Stimulated activated CD4-positive, alpha-beta T cell treated with anti-CD3 and anti-CD28 coated beads, Interleukin-12 subunit alpha, Interleukin-12 subunit beta, amount 100 ng/mL, for 4 hours (primary cell): Measurements from ENCODE around the gene KCTD21.
A peak's percentile ranks its signal among the peaks of the same experiment; 100 is the strongest.

Source experiments
- DNase-seq: peaks from one replicate; pipeline ENCODE4 v3.0.0-alpha.2; 2020

The KCTD21 gene

DNA sequence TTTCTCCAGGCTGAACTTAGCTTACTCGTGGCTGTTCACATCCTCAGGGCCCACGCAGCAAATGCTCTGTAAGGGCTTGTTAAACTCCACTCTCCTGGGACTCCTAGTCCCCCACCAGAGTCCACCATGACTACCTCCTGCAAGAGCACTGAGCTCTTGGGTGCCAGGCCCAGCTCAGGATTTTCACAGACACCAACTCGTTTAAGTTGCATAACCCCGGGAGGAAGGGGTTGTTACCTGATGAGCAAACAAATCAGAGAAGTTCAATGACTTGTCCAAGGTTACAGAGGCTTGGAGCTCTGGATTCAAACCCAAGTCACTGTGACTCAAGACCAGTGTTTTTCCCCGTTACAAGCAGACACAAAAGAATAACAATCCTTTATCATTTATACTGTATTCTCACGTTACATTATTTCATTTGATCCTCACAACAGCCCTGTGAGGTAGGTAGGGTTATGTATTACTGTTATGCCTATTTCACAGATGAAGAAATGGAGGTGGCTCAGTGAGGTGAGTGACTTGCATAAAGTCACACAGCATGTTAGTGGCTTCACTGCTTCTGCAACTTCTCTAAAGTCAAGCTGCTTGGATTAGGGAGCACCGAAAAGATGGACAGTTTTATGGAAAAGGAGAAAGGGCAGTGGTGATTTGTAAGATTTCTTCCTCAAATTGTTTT, 17.4 kb downstream of the KCTD21 start:
- DNase-seq = no peak

DNA sequence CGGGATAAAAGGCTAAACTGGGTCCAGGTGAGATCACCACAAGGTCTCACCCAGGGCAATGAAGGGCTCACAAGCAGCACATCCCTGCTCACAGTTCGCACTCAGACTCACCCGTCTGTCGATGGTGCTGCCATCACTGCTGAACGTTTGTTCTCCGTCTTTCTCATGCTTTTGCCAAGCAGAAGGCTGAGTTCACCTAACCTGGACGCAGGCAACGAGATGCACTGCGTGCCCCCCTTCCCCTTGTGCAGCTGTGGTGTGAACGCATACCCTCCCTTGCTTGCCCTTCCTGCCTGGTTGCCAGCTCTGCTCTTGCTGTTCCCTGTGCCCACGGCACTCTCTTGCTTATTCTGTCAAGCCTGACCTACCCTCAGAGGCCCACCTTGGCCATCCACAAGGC, 18.0 kb downstream of the KCTD21 start:
- DNase-seq = no peak

GRCh38 chr11:78168539-78169477, 19.6 kb downstream of the KCTD21 start:
- DNase-seq = no peak

- no peak for DNase-seq
These were observed 21.5 kb downstream of the KCTD21 start for GRCh38 chr11:78166855-78167469.

DNA sequence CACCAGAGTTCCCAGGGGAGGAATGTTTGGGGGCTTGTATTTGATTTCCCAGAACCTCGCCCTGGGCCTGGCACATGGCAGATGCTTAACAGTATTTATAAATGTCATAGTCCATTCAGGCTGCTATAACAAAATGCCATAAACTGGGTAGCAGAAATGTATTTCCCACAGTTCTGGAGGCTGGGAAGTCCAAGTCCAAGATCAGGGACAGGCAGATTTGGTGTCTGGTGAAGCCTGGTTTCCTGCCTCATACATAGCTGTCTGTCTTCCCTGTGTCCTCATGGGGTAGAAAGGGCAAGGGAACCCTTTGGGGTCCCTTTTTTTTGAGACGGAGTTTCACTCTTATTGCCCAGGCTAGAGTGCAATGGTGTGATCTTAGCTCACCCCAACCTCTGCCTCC, 24.0 kb downstream of the KCTD21 start:
- no peak for DNase-seq

GRCh38 chr11:78163828-78164227, 24.6 kb downstream of the KCTD21 start:
- no peak for DNase-seq

DNA sequence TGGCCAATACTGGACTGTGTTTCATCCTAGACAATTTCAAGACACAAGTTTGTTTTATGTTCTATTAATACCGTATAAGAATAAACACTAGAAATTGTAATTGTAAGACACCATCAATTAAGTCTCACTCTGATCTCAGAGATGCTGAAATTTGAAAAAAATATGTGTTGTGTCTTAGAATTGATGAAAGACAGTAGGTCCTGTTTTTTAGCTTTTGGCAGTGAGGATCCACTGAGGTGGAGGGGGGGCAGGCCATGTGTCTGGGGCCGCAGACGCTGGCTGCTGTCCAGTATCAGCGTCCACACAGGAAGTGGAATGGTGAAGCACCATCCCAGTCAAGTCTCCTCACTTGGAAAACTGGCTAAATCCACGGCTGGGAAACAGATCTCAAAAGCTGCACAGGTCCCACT, 26.5 kb downstream of the KCTD21 start:
- DNase-seq = no peak

GRCh38 chr11:78161346-78161745, 27.1 kb downstream of the KCTD21 start:
- no peak for DNase-seq

DNA sequence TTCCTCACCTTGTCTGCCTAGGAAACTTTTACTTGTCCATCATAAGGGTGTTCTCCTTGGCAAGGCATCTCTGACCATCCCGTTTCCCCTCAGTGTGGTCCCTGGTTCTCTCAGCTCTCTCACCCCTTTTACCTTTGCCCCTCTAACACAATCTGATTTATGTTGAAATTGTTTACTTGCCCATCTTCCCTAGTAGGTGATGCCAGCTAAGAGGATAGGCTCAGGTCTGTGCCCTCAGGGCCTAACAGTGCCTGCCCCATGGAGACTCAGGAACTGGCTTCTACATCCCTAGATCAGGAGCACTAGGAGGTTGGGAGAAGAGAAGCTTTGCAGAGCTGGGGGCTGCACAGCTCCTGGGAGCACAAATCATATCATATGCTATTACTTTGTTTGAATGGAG, 27.9 kb downstream of the KCTD21 start:
- no peak for DNase-seq

DNA sequence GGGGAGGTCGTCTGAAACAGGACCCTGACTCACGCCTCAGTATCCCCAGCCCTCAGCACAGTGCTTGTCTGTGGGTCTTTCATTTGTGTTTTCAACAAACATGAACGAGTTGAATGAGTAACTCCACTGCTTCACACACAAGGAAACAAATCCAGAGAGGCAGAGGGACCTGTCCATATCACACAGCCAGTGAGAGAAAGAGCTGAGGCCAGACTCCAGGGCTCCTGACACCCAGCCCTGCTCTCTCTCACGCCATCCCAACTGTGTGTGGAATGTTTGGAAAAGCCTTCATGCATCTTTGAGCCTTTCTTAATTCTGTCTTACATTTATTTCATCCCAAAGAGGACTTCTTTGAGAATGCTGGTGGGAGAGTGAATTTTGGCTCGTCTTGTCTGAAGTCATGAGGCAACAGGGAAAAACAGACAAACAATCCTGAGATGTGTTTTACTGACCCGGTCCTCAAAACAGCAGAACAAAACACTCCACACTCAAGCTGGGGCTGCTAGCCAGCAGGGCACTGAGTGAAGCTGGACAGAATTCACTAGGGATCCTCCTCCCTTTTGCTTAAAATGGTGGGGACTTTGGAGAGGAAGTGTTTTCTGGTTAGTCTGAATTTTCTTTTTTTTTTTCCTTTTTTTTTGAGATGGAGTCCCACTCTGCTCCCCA, 29.3 kb downstream of the KCTD21 start:
- DNase-seq = no peak

DNA sequence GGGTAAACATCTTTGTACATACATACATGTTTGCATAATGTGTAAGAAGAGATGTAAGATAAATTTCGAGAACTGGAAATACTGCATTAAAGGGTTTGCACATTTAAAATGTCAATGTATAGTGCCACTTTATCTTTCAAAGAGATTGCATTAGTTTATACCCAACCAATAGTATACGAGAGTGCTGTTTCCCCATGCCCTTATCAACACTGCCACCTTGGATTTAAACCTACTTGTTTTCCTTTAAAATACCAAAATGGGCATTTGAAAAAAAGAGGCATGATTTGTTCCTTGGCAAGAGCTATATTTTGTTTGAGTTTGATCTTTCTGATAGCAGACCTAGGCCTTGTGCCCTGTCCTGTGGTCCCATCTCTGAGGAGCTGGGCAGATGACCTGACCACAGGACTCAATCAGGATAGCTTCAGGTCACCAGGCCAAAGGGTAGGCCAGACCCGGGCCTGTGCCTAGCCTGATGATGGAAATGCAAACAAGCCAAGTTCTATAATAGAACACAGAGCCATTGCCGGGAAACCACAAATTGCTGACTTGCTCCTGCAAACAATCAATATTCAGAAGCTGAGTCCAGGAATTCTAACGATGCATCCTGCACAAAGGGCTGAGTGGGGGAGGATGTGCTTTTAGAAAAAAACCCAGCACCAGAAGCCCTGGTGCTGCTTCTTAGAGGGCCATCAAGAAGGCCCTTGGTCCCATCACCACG, 32.1 kb downstream of the KCTD21 start:
- no peak for DNase-seq

GRCh38 chr11:78151804-78152203, 36.6 kb downstream of the KCTD21 start:
- no peak for DNase-seq

DNA sequence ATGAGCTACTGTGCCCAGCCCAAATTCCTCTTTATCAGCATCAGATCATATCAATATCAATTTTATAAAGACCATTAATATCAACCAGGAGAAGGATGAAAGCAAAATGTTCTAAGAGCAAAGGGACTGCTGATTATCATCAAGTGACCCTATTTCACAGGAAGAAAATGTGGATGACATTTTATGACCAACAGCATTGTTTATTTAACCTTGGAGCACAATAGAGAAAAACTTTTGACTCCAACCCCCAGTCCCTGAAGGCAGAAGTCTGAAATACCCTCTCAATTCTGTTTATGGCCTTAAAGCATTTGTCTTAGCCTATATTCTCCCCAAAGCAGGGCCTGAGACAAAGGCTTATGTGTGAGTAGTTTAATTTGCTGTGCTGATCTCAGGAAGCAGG, 37.7 kb downstream of the KCTD21 start:
- DNase-seq = no peak

DNA sequence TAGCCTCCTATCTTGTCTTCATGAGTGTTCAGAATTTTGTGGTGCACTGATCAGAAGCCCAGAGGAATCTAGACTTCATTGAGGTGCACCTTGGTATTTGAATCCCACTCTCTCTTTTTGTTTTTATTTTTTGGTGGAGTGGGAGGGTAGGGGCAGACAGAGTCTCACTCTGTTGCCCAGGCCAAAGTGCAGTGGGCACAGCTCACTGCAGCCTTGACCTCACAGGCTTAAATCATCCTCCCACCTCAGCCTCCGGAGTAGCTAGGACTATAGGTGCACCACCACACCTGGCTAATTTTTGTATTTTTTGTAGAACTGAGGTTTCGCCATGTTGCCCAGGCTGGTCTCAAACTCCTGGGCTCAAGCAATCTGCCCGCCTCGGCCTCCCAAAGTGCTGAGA, 38.1 kb downstream of the KCTD21 start:
- no peak for DNase-seq

- no peak for DNase-seq
These were observed 38.8 kb downstream of the KCTD21 start for GRCh38 chr11:78149646-78150045.

GRCh38 chr11:78147807-78148206, 40.6 kb downstream of the KCTD21 start:
- no peak for DNase-seq

- no peak for DNase-seq
These were observed 42.9 kb downstream of the KCTD21 start for GRCh38 chr11:78145511-78146025.

DNA sequence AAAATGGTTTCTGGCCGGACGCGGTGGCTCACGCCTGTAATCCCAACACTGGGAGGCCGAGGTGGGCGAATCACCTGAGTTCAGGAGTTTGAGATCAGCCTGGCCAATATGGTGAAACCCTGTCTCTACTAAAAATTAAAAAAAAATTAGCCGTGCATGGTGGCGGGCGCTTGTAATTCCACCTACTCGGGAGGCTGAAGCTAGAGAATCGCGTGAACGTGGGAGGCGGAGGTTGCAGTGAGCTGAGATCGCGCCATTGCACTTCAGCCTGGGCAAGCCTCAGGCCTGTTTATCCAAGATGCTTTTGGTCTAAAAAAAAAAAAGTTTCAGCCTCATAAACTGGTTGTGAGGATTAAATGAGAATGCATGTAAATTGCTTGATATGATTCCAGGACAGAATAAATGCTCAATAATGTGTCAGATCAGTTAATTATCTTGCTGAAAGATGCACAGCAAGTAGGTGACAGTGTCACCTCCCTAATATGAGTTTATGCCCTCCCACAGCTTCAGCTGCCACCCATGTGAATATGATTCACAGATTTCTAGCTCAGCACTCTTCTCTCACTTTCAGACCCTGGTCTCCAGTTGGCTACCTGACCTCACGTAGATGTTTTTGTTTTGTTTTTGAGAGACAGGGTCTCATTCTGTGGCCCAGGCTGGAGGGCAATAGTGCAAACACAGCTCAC, 47.9 kb downstream of the KCTD21 start:
- DNase-seq = no peak

DNA sequence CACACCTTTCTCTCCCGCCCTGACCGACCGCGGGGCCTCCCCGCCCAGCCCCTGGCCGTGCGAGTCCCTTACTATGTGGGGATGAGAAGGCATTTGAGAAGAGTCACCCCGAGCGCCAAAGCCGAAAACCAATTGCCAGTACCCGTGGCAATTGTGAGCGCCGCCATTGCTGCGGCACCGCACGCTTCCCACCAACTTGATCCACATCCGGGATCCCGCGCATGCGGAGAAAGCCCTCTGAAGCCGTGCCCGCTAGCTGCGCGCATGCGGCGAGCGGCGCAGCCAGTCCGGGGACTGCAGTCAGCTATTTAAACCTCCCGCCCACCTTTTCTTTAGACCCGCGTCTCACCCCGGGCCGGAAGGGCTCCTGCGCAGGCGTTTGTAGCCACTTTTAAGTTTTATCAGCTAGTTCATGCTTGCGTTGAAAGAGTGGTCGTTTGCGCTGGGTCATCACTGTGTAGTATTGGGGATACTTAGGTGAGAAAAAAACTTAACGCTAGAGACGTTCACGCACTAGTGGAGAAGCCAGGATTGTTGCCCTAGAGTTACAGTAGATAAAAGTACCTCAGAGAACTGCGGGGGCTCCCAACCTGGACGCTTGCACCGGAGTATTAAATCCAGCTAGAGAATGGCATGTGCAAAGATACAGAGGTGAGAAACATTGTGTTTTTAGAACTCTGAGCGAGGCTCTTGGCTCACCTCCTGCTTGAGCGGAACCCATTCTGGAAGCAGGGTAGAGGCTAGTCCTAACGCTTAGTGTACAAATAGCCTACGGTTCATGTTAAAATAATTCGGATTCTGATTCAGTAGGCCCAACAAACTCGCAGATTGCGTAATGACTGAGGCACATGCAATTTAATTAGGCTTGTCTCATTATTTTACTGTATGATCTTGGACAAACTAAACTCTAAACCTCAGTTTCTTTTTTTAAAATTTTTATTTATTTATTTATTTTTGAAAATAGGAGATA, 48.7 kb downstream of the KCTD21 start, which contains the start of gene ALG8:
ALG8 (minus strand) TSS at position 205 of the 970 bp plus-strand sequence; CDS start at position 167, 38 bp downstream.
- DNase-seq = peak; percentile 97

DNA sequence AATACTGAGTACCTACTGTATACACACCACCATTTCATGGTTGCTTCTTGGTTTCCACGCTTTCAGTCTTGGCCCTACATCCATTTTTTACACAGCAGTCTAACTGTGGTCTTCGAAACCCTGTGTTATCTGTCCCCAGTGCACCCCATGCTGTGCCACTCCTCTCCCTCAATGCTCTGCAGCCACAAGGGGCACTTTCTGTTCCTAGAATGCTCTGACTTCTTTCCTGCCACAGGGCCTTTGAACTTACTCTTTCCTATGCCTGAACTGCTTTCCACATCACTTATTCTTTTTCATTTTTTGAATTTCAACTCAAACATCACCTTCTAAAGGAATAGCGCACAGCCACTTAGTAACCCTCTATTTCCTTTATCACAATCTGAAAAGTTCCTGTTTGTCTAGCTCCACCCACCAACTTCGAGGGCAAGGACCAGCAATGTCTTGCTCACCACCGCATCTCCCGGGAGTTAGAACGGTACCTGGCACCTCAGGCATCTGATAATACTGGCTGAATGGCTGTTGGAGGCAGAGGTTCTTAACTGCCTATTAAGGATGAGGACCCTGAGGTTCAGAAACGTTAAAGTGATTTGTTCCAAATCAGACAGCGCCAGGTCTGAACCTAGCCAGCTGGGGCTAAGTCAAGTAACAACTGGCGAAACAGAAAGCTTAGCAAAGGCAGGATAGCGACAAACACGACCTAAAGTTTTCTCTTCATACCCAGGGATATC, 49.6 kb downstream of the KCTD21 start:
- peak; percentile 37 for DNase-seq
